Stimulated activated CD4-positive, alpha-beta T cell treated with anti-CD3 and anti-CD28 coated beads, Interleukin-12 subunit alpha, Interleukin-12 subunit beta, amount 100 ng/mL, for 48 hours (primary cell): ENCODE data around the gene SCGN.
A peak's percentile ranks its signal among the peaks of the same experiment; 100 is the strongest.

Source experiments
- DNase-seq, 3 donors: peaks; one replicate each; pipeline ENCODE4 v3.0.0-alpha.2; 2020; ENCODE audit warnings: low read depth in 2 of 3, low spot score in 1 of 3

SCGN gene

GRCh38 chr6:25652007-25652515 lies at the start of gene SCGN:
Gene SCGN, plus strand, starts transcription at chr6:25652215. Its CDS starts 189 bp downstream, at chr6:25652404.
- DNase-seq: peak; percentile 8 to 33 (median 33)

DNA sequence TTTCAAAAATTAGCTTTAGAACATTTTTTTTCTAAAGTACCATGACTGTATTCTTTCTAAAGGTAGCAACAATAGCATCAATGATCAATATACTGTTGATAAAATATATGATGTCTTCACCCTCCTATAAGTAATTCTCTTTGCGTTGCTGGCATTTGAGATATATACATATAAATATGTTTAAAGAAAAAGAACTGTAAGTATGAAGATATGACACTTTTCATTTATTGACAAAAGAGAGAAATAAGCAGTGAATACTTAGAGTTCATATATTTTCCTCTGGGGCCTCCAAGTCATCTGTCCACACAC lies 49.4 kb upstream of the SCGN start:
- no peak for DNase-seq

DNA sequence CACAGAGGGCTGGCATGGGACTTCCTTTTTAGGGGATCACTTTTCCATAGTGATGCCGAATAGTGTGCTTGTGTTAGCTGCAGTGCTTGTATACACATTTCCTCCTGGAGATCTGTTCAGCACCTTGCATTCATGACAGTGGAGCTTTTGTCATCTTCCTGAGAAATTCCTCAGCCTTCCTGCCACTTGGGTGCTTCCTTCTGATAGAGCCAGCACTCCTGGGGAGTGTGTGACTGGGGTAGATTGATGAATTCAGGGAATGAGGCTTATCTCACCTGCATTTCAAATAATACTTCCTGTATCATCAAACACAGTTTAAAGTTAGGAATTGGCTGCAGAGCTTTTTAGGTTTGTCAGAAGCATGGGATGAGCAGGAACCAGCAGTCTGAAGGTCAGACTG lies 48.8 kb upstream of the SCGN start:
- no peak for DNase-seq

- no peak for DNase-seq
Measured at GRCh38 chr6:25606151-25606550, 45.9 kb upstream of the SCGN start.

GRCh38 chr6:25608558-25609174 lies 43.3 kb upstream of the SCGN start:
- no peak for DNase-seq

- DNase-seq: no peak
Measured at GRCh38 chr6:25612666-25613065, 39.3 kb upstream of the SCGN start.

DNA sequence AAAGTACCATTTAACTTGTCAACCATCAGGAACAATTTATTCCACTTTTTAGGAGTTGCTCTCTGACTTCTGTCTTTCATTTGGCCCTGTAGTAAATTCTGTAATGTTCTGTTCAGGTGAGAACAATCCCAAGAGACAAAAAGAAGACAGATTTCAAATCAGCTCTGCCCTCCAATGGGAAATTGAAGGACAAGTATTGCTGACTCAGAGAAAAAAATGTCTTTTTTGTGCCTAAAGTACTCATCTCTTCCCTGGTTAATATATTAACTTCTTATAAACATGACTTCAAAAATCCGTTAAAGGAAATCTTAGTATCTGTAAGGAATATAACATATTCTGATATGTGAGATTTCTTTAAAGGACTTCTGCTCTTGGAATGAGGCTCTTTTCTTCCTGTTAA lies 38.6 kb upstream of the SCGN start:
- DNase-seq: no peak

DNA sequence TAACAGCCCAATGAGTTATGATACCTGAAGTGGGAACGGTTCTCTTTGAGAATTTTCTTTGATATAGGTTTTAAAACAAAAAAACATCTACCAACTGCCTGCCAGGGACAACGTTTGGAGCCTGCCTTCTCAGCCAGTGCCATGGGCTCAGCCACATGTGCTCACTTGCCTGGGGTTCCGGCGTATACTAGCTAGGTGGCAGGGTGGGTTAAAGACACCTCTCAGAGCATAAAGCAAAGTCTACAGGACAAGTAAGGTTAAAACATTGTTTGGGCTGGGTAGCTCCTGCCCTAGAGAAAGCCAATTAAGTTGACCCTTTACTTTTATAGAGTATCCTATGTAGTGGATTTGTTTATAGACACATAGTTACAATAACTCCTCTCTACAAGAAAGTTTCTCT lies 38.0 kb upstream of the SCGN start:
- no peak for DNase-seq

GRCh38 chr6:25615471-25615870 lies 36.5 kb upstream of the SCGN start:
- DNase-seq: no peak

- no peak for DNase-seq
Measured at GRCh38 chr6:25617997-25618396, 34.0 kb upstream of the SCGN start.

DNA sequence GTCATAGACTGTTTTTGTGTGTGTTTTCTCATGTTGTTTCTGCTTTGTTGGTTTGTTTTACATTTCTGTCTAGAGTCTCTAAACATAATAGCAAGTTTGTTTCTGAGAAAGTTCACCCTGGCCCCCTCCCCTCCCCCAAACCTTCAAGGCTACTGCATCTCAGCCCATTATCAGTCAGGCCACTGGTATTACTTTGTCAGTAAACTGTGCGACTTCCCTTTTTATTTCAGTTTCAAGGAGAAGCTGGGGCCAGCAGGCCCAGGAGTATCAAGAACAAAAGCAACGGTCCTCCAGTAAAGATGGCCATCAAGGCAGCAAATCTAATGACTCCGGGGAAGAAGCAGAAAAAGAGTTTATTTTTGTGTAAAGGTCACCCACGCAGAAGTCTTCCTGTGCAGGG lies 32.8 kb upstream of the SCGN start:
- no peak for DNase-seq

- no peak for DNase-seq
Measured at GRCh38 chr6:25620391-25620790, 31.6 kb upstream of the SCGN start.

- DNase-seq: no peak
Measured at GRCh38 chr6:25623065-25623464, 28.9 kb upstream of the SCGN start.

- DNase-seq: no peak
Measured at GRCh38 chr6:25623879-25624278, 28.1 kb upstream of the SCGN start.

DNA sequence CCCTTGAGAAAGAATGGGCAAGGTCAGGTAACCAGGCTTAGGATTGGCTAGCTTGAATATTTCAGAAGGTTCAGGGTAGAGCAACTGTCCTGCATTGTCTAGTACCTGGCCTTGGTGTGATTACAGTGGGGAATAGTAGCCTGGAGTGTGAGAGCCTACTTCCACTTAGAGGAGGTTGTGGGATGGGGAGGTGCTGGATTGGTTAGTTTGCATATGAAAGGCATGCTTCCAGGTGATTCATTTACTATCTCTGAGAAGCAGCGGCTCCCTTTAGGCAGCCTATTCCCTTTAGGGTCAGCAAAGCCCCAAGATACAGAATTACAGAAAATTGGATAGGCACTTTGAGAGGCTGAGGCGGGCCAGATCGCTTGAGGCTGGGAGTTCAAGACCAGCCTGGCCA lies 25.0 kb upstream of the SCGN start:
- DNase-seq: no peak

- DNase-seq: no peak
Measured at GRCh38 chr6:25628471-25629197, 23.4 kb upstream of the SCGN start.

GRCh38 chr6:25629198-25629576 lies 22.8 kb upstream of the SCGN start:
- DNase-seq: no peak

DNA sequence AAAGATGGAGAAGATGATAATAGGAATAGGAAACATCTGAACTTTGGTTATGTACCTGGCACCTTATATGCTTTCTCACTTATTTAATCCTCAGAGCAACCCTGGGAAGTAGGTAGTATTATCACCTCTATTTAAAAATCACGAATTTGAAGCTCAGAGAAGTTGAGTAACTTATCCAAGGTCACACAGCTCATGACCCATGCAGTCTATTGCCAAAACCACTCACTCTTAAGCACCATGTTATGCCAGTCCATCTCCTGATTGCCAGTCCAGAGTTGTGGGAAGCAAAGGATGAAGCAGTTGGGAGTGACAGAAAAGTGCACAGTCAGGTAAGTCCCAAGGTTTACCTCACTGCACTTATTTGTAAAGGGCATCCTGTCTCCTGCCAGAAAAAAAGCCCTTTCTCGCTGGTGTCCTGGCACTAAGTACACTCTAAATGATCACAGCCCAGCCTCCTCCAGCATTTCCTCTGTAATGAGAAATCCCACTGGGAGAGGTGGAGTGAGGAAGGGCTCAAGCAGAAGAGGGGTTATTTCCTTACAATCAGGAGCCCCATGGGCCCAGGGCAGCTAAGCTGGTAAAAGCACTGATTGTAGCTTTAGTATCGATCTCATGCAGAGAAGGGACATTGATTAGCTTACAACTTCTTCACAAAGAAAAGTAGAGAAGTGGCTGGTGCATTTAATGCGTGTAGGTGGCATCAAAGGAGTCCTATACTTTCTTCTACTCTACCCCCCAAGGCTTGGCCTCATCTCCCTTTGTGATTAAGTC lies 21.3 kb upstream of the SCGN start:
- no peak for DNase-seq

DNA sequence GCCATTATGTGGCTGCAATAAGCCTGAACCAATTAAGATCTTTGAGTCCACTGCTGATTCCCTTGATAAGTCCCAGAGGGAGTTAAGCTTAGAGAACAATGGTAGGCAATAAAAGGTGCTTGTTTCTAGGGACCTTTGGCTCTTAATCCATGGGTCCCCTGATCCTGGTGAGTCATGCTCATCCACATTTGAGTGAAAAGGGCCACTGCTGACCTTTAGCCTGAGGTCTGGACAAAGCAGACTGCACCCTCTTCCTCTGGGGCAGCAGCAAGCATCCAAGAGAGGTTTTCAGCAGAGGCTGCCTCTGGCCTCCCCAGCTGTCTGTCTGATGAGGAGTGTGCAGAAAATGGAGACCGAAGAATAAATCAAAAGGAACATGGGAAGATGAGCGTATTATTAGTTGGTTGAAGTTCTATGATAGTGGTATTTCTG lies 16.1 kb upstream of the SCGN start:
- no peak for DNase-seq

DNA sequence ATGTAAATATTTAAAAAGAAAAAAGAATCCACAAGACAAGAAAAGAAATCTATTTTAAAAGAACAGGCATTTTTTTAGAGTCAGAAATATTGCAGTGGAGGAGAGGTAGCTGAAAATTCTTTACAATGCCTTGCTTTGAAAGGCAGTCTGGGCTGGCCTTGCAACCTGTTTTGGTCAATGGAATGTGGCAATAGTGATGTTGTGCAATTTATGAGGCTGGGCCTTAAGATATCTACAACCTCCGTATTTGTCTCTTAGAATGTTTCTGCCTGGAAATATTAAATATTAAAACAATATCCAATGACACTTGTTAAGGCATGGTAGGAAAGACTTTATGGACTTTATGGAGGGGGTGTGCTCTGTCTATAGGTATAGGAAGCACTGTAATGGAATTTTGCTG lies 14.8 kb upstream of the SCGN start:
- no peak for DNase-seq

- no peak for DNase-seq
Measured at GRCh38 chr6:25637960-25638434, 14.0 kb upstream of the SCGN start.

DNA sequence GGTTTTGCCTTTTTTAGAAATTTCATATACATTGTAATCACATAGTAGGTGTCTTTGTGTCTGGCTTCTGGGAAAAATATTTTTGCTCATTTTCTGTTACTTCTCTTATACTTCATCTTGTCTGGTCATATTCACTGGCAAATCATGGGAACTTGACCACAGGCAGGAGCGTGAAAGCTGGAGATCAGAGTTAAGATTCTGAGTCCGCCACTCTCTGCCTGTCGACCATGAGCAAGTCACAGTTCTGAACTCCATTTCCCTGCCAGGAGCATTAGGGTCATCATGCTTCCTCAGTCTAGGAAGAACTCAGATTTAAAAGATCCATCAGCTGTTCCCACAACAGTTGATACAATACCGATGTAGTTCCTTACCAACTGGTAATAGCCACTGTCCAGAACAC lies 12.4 kb upstream of the SCGN start:
- DNase-seq: no peak
